ENCODE measurements around the gene NDST1.

Gene NDST1

GRCh38 chr5:150582241-150583109, 74.5 kb downstream of the NDST1 start:
- in situ Hi-C loops (cut with MboI; ENCODE audit: low sequenced_read_pairs) = no loop called here

GRCh38 chr5:150583541-150584225, 75.8 kb downstream of the NDST1 start:
- in situ Hi-C loops (cut with MboI; ENCODE audit: low sequenced_read_pairs) = no loop called here

GRCh38 chr5:150584556-150585335, 76.8 kb downstream of the NDST1 start:
- in situ Hi-C loops (cut with MboI; ENCODE audit: low sequenced_read_pairs) = no loop called here

GRCh38 chr5:150585781-150586341, 77.9 kb downstream of the NDST1 start:
- in situ Hi-C loops (cut with MboI; ENCODE audit: low sequenced_read_pairs) = no loop called here

GRCh38 chr5:150587016-150587415, 79.1 kb downstream of the NDST1 start:
- in situ Hi-C loops (cut with MboI; ENCODE audit: low sequenced_read_pairs) = no loop called here

GRCh38 chr5:150587856-150588595, 80.1 kb downstream of the NDST1 start:
- in situ Hi-C loops (cut with MboI; ENCODE audit: low sequenced_read_pairs) = no loop called here

- in situ Hi-C loops (cut with MboI; ENCODE audit: low sequenced_read_pairs) = no loop called here
Measured at GRCh38 chr5:150588596-150588890, 80.6 kb downstream of the NDST1 start.

GRCh38 chr5:150589862-150590601, 82.1 kb downstream of the NDST1 start:
- in situ Hi-C loops (cut with MboI; ENCODE audit: low sequenced_read_pairs) = no loop called here

GRCh38 chr5:150590979-150591695, 83.2 kb downstream of the NDST1 start:
- in situ Hi-C loops (cut with MboI; ENCODE audit: low sequenced_read_pairs) = no loop called here

GRCh38 chr5:150593593-150593992, 85.7 kb downstream of the NDST1 start:
- in situ Hi-C loops (cut with MboI; ENCODE audit: low sequenced_read_pairs) = no loop called here

- in situ Hi-C loops (cut with MboI; ENCODE audit: low sequenced_read_pairs) = no loop called here
Measured at GRCh38 chr5:150593996-150594395, 86.1 kb downstream of the NDST1 start.

- in situ Hi-C loops (cut with MboI; ENCODE audit: low sequenced_read_pairs) = no loop called here
Measured at GRCh38 chr5:150595466-150596031, 87.6 kb downstream of the NDST1 start.

- in situ Hi-C loops (cut with MboI; ENCODE audit: low sequenced_read_pairs) = no loop called here
Measured at GRCh38 chr5:150596313-150596712, 88.4 kb downstream of the NDST1 start.

GRCh38 chr5:150596826-150597225, 88.9 kb downstream of the NDST1 start:
- in situ Hi-C loops (cut with MboI; ENCODE audit: low sequenced_read_pairs) = no loop called here

GRCh38 chr5:150598006-150598405, 90.1 kb downstream of the NDST1 start:
- in situ Hi-C loops (cut with MboI; ENCODE audit: low sequenced_read_pairs) = no loop called here

GRCh38 chr5:150598821-150599273, 90.9 kb downstream of the NDST1 start:
- in situ Hi-C loops (cut with MboI; ENCODE audit: low sequenced_read_pairs) = no loop called here

GRCh38 chr5:150599281-150599680, 91.3 kb downstream of the NDST1 start:
- in situ Hi-C loops (cut with MboI; ENCODE audit: low sequenced_read_pairs) = no loop called here

- in situ Hi-C loops (cut with MboI; ENCODE audit: low sequenced_read_pairs) = no loop called here
Measured at GRCh38 chr5:150599917-150600511, 92.1 kb downstream of the NDST1 start.

Measured in HL-60/S4 treated with phorbol 12-myristate 13-acetate at 8.2 ng/mL for 4 days and 3 days (cell line).